ENCODE measurements around the gene MAL. TPM values are rescaled to one million over a fixed set of nuclear protein-coding genes. Genes with fewer than 3 reads are reported as not detected.

MAL gene
- polyA plus RNA-seq, 1 of the 3 experiments (the other 2 are of a cell fraction), result not detected

DNA sequence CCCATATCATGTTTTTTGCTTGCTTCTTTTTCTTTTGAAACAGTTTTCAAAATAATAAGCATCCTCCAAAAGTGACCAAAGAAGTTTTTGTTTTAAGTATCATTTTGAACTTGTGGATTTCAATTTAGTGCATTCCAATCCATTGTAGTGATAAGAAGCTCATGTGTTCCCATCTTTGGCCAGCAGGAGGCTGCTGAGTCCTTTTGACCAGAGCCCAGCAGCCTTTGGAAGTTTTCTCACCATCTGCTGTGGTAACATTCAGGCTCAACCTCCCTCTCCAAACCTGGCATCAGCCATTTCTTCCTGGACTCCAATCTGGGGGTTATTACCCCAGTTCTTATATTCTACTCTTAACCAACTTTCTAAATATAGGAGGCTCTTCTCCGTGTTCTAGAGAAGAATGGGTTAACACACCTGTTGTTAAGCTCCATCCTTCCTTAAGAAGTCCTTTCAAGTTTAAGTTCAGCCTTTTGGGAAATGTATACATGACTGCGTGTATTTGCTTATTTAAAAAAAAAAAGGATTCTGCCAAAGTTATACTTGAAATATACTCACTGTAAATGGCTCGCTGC, 39.0 kb upstream of the MAL start:
- Histone ChIP-seq H3K9me3 (no peaks in the 10 kb centered on the region), H3K9me2 (no peaks in the 10 kb centered on the region), H3K79me2 (ENCODE audit: insufficient read depth) (no peaks in the 10 kb centered on the region), H3K4me3 (ENCODE audit: low read depth in 2 of 2, low read length in 1 of 2) (no peak overlapping the region), H4K20me1 (ENCODE audit: insufficient read depth) (no peaks in the 10 kb centered on the region), H3K4me1 (ENCODE audit: control insufficient read depth in 1 of 2, insufficient read depth in 2 of 2, low read depth in 1 of 2, low read length in 1 of 2) (no peaks in the 10 kb centered on the region), H3K9ac (no peak overlapping the region), H3F3A (replicated peaks; ENCODE audit: insufficient read depth) (no peaks in the 10 kb centered on the region), H3K27ac (ENCODE audit: low read depth in 2 of 2, low read length in 1 of 2) (no peak overlapping the region), H3K36me3 (replicated peaks in 1 of 2; ENCODE audit: control insufficient read depth in 1 of 2, insufficient read depth in 2 of 2, low read length in 1 of 2) (no peaks in the 10 kb centered on the region), H2AFZ (ENCODE audit: low read depth) (no peak overlapping the region), H3K4me2 (no peak overlapping the region), H3K27me3 (ENCODE audit: insufficient read depth) (peaks cover 53% of the 10 kb centered on the region)
- TF ChIP-seq NRF1 (IDR thresholded peaks at IDR 0.05; ENCODE audit: low read depth, low read length) (no peak), GATA2 (CRISPR knock-in tag; IDR thresholded peaks at IDR 0.05) (no peak), EP300 (IDR thresholded peaks at IDR 0.05; ENCODE audit: borderline replicate concordance in 1 of 2, low read depth in 1 of 2, low read length in 1 of 2) (no peak), SIN3A (IDR thresholded peaks at IDR 0.05; ENCODE audit: borderline replicate concordance, low read depth, low read length) (no peak), SMC3 (IDR thresholded peaks at IDR 0.05; ENCODE audit: low read depth, low read length) (peak; percentile 27), RAD21 (IDR thresholded peaks at IDR 0.05; ENCODE audit: low read length) (peak; percentile 53), TAF1 (IDR thresholded peaks at IDR 0.05; ENCODE audit: borderline replicate concordance, low read depth, low read length) (no peak), EZH2phosphoT487 (IDR thresholded peaks at IDR 0.05; ENCODE audit: borderline replicate concordance, low read depth) (no peak)
- TF ChIP-seq, protein P1, sequence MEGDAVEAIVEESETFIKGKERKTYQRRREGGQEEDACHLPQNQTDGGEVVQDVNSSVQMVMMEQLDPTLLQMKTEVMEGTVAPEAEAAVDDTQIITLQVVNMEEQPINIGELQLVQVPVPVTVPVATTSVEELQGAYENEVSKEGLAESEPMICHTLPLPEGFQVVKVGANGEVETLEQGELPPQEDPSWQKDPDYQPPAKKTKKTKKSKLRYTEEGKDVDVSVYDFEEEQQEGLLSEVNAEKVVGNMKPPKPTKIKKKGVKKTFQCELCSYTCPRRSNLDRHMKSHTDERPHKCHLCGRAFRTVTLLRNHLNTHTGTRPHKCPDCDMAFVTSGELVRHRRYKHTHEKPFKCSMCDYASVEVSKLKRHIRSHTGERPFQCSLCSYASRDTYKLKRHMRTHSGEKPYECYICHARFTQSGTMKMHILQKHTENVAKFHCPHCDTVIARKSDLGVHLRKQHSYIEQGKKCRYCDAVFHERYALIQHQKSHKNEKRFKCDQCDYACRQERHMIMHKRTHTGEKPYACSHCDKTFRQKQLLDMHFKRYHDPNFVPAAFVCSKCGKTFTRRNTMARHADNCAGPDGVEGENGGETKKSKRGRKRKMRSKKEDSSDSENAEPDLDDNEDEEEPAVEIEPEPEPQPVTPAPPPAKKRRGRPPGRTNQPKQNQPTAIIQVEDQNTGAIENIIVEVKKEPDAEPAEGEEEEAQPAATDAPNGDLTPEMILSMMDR (IDR thresholded peaks at IDR 0.05), result peak; percentile 77
- TF ChIP-seq, protein P2, sequence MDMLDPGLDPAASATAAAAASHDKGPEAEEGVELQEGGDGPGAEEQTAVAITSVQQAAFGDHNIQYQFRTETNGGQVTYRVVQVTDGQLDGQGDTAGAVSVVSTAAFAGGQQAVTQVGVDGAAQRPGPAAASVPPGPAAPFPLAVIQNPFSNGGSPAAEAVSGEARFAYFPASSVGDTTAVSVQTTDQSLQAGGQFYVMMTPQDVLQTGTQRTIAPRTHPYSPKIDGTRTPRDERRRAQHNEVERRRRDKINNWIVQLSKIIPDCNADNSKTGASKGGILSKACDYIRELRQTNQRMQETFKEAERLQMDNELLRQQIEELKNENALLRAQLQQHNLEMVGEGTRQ (IDR thresholded peaks at IDR 0.05; ENCODE audit: borderline replicate concordance, low read depth, low read length), result no peak
- TF ChIP-seq, protein P3, sequence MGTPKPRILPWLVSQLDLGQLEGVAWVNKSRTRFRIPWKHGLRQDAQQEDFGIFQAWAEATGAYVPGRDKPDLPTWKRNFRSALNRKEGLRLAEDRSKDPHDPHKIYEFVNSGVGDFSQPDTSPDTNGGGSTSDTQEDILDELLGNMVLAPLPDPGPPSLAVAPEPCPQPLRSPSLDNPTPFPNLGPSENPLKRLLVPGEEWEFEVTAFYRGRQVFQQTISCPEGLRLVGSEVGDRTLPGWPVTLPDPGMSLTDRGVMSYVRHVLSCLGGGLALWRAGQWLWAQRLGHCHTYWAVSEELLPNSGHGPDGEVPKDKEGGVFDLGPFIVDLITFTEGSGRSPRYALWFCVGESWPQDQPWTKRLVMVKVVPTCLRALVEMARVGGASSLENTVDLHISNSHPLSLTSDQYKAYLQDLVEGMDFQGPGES (IDR thresholded peaks at IDR 0.05; ENCODE audit: low read depth, low read length), result no peak
- ChIA-PET CTCF (interaction anchor here (0.5 to 2.7 kb wide), 19 partner anchors 9 to 130 kb away, joined by 3 to 25 read pairs (median 4); partner anchors contain the start of genes MAL and TEKT4), POLR2A (no interaction called here)
- WGBS (ENCODE audit: low lambda C conversion rate), result 8% methylated on average over 3 of the region's 3 CpGs
- peak; percentile 63 for DNase-seq

Data from SK-N-SH (cell line).